ENCODE results near the gene IL3. TPM values are rescaled to one million over a fixed set of nuclear protein-coding genes. Genes with fewer than 3 reads are reported as not detected.

The IL3 gene
- total RNA-seq, 1 experiment from 2014 or later: not detected

DNA sequence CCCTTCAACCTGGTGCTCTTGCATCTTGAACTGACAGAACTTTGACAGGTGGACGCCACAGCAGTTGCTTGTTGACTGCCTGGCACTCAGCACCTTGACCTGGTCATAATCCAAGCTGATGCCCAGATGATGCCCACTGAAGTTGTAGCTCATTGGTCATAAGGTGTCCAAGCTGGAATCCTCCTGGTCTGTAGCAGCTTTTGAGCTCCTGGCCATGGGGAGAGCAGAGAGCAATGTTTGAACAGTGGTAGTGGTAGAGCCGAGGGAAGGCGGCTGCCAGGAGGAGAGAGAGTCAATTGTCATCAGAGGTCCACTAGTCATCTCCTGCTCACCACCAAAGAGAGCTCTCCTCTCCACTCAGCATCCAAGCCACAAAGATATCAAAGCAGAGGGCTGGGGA lies 36.4 kb downstream of the IL3 start:
- no peak overlapping the region for H3K4me3 ChIP-seq (ENCODE audit: low read depth in 2 of 2, low read length in 2 of 2)
- no peaks in the 10 kb centered on the region for H3K9me3 ChIP-seq (ENCODE audit: control insufficient read depth, insufficient read depth, low read depth, low read length)
- ChIA-PET POLR2A (interaction anchor here (0.6 kb wide), 1 partner anchor 82 kb away, joined by 3 read pairs; no protein-coding TSS in a partner anchor), CTCF (no interaction called here)
- no peak for ATAC-seq
- H3K27ac ChIP-seq (ENCODE audit: low read length): no peak overlapping the region
- H3K36me3 ChIP-seq (ENCODE audit: control insufficient read depth, insufficient read depth, low read length): no peaks in the 10 kb centered on the region
- in situ Hi-C loops (cut with HindIII; ENCODE audit: low pct_unique_long_range_greater_than_20kb, low sequenced_read_pairs) (no loop called here), intact Hi-C loops (cut with micrococcal nuclease; ENCODE audit: unreplicated experiment) (no loop called here)
- H3K27me3 ChIP-seq (ENCODE audit: control insufficient read depth, insufficient read depth, low read length): no peaks in the 10 kb centered on the region; the same call in 1 of the 2 replicates
- TF ChIP-seq, protein P1, sequence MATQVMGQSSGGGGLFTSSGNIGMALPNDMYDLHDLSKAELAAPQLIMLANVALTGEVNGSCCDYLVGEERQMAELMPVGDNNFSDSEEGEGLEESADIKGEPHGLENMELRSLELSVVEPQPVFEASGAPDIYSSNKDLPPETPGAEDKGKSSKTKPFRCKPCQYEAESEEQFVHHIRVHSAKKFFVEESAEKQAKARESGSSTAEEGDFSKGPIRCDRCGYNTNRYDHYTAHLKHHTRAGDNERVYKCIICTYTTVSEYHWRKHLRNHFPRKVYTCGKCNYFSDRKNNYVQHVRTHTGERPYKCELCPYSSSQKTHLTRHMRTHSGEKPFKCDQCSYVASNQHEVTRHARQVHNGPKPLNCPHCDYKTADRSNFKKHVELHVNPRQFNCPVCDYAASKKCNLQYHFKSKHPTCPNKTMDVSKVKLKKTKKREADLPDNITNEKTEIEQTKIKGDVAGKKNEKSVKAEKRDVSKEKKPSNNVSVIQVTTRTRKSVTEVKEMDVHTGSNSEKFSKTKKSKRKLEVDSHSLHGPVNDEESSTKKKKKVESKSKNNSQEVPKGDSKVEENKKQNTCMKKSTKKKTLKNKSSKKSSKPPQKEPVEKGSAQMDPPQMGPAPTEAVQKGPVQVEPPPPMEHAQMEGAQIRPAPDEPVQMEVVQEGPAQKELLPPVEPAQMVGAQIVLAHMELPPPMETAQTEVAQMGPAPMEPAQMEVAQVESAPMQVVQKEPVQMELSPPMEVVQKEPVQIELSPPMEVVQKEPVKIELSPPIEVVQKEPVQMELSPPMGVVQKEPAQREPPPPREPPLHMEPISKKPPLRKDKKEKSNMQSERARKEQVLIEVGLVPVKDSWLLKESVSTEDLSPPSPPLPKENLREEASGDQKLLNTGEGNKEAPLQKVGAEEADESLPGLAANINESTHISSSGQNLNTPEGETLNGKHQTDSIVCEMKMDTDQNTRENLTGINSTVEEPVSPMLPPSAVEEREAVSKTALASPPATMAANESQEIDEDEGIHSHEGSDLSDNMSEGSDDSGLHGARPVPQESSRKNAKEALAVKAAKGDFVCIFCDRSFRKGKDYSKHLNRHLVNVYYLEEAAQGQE (IDR thresholded peaks at IDR 0.05; ENCODE audit: insufficient read depth in 1 of 2, low read depth in 2 of 2, low read length in 1 of 2): no peak
- TF ChIP-seq, protein P2, sequence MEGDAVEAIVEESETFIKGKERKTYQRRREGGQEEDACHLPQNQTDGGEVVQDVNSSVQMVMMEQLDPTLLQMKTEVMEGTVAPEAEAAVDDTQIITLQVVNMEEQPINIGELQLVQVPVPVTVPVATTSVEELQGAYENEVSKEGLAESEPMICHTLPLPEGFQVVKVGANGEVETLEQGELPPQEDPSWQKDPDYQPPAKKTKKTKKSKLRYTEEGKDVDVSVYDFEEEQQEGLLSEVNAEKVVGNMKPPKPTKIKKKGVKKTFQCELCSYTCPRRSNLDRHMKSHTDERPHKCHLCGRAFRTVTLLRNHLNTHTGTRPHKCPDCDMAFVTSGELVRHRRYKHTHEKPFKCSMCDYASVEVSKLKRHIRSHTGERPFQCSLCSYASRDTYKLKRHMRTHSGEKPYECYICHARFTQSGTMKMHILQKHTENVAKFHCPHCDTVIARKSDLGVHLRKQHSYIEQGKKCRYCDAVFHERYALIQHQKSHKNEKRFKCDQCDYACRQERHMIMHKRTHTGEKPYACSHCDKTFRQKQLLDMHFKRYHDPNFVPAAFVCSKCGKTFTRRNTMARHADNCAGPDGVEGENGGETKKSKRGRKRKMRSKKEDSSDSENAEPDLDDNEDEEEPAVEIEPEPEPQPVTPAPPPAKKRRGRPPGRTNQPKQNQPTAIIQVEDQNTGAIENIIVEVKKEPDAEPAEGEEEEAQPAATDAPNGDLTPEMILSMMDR (IDR thresholded peaks at IDR 0.05): no peak
- no peaks in the 10 kb centered on the region for H3K4me1 ChIP-seq (ENCODE audit: control insufficient read depth, insufficient read depth, low read length)
- BruUV-seq (replicated peaks): no TSS peak
- DNase-seq (ENCODE audit: low read depth, low spot score): no peak

DNA sequence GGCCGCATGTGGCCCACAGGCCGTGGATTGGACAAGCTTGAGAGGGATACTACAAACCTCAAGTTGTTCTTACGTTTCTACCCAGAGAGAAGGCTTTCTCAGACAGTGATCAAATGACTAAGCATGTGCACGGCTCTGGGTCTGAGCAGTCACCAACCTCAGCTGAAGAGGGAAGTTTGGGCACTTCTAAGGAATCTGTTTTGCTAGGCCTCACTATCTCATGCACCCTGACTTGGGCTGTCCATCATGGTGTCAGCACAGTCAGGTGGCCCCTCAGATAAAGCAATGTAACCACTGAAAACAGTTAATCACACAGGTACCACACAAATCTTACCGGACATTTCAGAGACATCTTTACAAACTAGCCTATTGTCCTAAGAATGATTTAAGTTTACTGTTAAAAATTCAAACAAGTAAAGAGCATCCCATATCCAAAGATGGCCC lies 37.7 kb downstream of the IL3 start:
- DNase-seq (ENCODE audit: low read depth, low spot score) (no peak), ATAC-seq (no peak)
- TF ChIP-seq, protein P2 (IDR thresholded peaks at IDR 0.05): no peak
- TF ChIP-seq, protein P1 (IDR thresholded peaks at IDR 0.05; ENCODE audit: insufficient read depth in 1 of 2, low read depth in 2 of 2, low read length in 1 of 2): no peak
- no peak for TF ChIP-seq SIN3A (IDR thresholded peaks at IDR 0.05; ENCODE audit: borderline replicate concordance, insufficient read depth, low read depth, low read length)
- TF ChIP-seq POLR2AphosphoS5 (IDR thresholded peaks at IDR 0.05; ENCODE audit: low read depth, low read length): no peak
- TF ChIP-seq TCF7L2 (IDR thresholded peaks at IDR 0.05; ENCODE audit: low read depth, low read length): no peak
- Histone ChIP-seq H3K36me3 (ENCODE audit: control insufficient read depth, insufficient read depth, low read length) (no peaks in the 10 kb centered on the region), H3K9me3 (ENCODE audit: control insufficient read depth, insufficient read depth, low read depth, low read length) (no peaks in the 10 kb centered on the region), H3K4me1 (ENCODE audit: control insufficient read depth, insufficient read depth, low read length) (peaks cover 2% of the 10 kb centered on the region; the same call in 1 of the 2 replicates), H3K4me3 (ENCODE audit: low read depth in 2 of 2, low read length in 2 of 2) (no peak overlapping the region), H3K27me3 (ENCODE audit: control insufficient read depth, insufficient read depth, low read length) (no peaks in the 10 kb centered on the region; the same call in 1 of the 2 replicates), H3K27ac (ENCODE audit: low read length) (no peak overlapping the region)
- CTCF ChIA-PET: no interaction called here
- intact Hi-C loops (cut with micrococcal nuclease; ENCODE audit: unreplicated experiment) (no loop called here), in situ Hi-C loops (cut with HindIII; ENCODE audit: low pct_unique_long_range_greater_than_20kb, low sequenced_read_pairs) (no loop called here)
- POLR2A ChIA-PET: no interaction called here
- no TSS peak for BruUV-seq (replicated peaks)

Measured in Panc1 (cell line).